Right lung (tissue), 5 donors: ENCODE data around the gene PAK1. TPM values are rescaled to one million over a fixed set of nuclear protein-coding genes. Genes with fewer than 3 reads are reported as not detected.

Experiments used
- DNase-seq, 2 donors: peaks; one replicate each; pipeline ENCODE4 v3.0.0-alpha.2; 2013
- polyA plus RNA-seq, 5 donors: library from polyadenylated mRNA; unstranded; fragments of 120-200 nt; gene quantifications; one replicate each; pipeline versions ENCODE4 v1.2.1 to v1.2.3, GENCODE V29; 2013; ENCODE audit warnings: inconsistent platforms in 1 of 5, low replicate concordance in 1 of 5; ENCODE audit not compliant: insufficient read length in 5 of 5, insufficient read depth in 1 of 5

Gene PAK1
- polyA plus RNA-seq, 5 donors, result 45.9 to 66.2 (median 57.3) TPM

DNA sequence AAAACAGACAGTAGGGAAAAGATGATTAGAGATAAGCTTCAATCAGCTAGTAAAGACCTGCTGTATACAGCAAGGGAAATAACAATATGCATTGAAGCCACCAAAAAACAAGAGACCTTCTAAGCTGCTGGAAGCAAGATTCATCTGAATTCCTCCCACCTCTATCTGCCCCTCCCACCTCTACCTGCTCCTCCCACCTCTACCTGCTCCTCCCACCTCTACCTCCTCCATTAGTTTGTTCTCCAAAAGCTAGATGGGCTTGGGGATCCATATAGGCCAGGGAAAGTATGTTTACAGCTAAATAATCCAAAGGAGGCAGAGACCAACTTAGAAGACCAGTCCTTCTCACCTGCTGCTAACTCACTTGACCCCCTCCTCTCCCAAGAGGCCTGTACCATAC is 33.2 kb downstream of the PAK1 start:
- DNase-seq, result no peak

DNA sequence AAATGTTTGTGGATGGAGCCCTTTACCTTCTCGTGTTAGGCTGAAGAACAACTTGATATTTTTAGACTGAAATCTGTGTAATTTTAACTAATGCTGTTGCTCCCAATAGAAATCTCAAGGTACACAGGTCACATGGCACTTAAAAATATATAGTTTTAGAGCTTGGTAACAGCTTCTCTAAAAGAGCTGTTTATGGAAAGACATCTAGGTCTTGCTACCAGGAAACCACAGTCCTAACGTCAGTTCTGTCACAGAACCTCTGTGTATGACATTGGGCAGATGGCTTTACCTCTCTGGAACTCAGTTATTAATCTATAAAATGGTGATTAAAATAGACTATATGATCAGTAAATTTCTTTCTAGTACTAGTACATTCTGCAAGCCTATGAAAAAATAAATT is 35.4 kb downstream of the PAK1 start:
- no peak for DNase-seq

DNA sequence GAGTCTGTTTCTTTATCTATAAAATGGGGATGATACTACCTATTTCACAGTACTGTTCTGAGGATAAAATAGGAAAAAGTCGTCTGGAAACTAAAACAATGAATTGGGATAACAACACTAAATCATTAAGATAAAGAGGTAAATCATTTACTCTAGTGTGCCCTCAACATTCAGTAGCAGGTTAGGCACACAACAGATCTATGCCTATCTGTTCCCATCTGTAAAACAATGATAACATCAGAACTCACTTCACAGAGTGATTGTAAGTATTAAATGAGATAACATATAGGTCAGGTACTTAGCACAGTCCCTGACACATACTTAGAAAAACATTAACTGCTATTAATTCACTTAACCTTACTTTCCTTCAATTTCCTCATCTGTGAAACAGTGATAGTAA is 36.9 kb downstream of the PAK1 start:
- no peak for DNase-seq

DNA sequence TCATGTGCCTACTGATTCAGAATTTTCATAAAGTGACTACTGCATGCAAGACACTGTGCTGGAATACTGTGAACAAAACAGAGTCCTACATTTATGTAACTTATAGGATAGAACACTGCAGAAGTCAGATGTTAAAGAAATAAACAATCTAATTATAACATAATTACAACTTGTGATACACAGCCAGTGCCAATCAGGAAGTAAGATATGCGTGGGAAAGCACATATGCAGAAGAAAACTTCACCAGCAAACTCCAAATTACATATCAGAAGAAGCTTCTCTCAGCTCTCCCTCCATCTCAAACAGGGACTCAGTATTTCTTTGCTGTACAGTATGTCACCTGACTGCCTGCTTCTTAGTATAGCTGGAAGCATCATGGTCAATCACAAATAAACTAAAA is 37.4 kb downstream of the PAK1 start:
- DNase-seq, result no peak

DNA sequence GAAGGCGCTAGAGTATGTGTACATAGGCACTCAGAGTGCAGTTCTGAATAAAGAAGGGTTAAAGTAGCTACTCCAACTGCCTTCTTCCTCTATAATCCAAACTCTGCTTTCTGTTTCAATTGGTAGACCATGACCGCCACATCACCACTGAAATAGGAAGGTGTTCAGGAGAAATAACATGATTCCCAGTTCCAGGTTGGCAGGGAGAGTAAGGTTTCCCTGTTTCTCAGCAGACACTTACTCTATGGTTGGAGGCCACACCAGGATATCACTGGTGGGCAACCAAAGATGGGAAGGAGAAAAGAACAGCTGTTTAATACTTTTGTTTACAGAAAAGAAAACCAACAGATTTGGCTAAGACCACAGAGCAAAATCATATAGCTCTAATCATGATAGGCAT is 37.9 kb downstream of the PAK1 start:
- DNase-seq, result no peak

DNA sequence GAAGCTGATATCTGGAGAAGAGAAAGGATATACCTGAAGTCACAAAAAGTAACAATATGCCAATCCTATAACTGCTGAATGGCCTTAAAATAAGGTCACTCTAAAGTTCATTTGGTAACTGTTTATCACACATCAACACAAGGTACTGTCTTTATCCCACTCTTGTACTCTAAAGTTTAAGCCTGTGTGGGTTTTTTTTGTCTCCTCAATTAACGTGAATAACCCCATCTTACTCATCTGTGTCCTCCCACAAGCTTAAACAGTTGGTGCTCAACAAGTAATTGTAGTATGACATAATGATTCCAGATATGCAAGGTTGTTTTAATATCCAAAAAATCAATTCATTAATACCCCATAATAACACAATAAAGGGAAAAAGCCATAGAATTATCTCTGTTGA is 42.1 kb downstream of the PAK1 start:
- no peak for DNase-seq

DNA sequence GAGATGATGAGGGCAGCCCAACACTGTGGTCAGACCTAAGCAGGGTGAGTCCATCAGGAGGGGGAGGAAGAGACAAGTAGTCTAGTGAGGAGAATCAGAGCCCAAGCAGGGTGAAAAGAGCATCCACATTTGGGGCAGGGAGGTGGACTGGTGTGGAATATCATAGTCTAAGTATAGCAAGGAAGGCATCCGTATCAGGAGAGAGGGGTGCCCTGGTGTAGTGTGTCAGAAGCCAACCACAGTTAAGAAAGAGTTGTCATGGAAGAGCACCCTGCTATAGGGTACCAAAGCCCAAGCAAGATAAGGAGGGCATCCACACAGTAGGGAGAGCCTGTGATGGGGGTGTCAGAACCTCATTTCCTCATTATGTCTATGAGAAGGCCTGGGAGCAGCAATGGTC is 45.3 kb downstream of the PAK1 start:
- DNase-seq, result no peak

DNA sequence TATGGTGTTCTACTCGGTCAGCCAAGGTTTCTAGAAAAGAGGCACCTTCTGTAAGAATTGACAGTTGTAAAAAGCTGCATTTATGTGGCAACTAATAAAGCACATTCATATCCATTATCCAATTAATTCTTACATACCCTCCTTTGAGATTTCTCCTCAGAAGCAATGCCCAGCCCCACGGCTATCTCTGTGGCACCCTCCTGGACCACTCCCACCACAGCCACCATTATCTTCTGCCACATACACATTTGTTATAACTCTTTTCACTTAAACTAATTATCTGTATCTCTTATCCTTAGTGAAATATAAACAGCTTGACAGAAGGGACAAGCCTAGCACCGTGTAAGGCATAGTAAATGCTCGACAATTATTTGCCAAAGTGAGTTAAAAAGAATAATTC is 48.5 kb downstream of the PAK1 start:
- no peak for DNase-seq

DNA sequence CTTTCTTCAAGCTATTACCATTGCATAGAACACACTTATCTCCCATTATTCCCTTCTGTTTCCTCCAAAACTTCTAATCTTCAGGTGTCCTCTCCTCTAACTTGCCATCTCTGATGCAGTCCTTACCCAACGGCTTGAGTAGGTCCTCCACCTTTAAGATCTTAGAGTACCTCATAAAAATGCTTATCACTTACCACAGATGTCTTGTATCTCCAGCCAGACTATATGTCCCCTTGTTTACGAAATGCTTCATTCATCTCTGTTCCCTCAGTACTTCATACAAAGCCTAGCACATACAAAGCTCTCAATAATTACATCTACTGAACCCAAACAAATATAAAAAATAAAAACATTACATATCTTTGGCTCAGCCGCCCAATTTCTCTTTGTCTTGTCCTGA is 49.2 kb downstream of the PAK1 start:
- no peak for DNase-seq

DNA sequence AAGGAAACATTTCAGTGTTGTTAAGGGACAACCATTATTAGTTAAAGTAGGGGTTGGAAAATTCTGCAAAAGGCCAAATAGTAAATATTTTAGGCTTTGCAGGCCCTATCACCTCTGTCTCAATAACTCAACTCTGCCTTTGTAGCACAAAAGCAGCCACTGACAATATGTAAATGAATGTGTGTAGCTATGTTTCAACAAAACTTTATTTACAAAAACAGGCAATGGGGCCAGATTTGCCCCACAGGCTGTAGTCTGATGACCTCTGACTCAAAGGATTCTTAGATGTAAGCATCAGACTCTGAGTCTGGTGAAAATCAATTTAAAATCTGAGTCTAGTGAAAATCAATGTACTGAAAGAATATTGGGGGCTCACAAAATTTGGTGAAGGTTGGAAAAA is 50.3 kb downstream of the PAK1 start:
- no peak for DNase-seq

DNA sequence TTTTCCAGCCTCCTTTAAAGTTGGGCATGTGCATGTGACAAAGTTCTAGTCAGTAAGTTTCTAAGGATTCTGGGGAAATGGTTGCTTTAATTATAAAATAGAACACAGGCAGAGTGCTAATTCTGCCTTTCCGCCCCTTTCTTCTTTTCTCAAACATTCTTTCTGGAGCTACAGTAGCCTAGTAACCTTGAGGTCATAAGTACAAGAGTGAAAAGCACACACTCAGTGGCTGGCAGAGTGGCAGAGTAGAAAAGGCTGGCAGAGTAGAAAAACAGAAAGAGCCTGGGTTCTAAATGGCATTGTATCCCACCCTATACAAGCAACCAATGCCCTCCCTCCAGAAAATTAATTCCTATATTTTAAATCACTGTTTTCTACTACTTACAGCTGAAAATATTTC is 51.2 kb downstream of the PAK1 start:
- DNase-seq, result no peak

DNA sequence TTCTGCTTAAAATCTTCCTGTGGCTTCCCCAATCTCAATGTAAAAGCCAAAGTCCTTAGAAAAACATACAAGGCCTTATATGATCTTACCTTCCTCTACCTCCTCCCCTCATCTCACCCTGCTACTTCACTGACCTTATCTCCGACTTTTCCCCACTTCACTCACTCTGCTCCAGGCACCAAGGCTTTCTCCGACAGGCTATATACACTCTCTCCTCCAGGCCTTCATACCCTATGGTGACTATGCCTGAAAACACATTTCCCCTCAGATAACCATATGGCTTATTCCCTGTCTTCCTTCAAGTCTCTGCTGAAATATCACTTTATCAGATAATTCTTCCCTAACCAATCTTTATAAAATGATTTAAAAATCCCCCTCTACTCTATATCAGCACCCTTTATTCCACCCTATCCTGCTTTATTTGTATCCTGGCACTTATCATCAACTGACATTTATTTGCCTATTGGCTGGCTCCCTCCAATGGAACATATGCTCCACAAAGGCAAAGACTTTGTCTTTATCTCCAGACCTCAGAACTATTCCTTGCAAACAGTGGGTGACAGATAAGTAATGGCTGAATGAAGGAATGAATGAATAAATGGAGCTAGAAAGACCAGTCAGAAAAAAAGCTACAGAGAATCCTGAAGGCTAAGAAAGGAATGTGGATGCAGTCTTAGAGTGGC is 52.7 kb downstream of the PAK1 start:
- DNase-seq, result no peak

DNA sequence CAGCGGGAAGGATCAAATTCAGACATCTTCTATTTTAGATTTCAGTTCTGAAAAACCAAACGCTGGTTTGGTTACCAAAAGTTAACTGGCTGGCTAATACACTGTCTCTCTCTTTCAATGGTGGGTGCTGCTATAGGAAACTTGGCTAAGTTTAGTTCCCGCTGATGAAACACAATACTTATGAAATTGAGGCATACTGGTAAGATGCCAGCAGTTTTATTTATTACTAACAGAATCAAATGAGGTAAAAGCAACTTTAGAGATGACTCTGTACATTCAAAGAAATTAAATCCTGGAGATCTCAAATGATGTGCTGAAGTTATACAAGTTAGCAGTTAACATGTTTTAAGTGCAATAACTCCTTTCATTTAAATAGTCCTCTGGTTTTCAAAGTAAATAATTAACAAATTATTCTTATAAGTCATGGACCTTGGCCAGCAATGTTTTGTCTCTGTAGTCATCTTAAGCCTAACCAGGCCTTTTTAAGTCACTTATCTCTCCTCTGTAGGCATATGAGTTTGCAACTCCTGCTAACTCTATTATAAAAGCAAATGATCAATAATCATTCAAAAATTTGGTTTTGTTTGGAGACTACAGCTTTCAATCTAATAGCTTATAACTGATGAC is 54.8 kb downstream of the PAK1 start:
- DNase-seq, result no peak

DNA sequence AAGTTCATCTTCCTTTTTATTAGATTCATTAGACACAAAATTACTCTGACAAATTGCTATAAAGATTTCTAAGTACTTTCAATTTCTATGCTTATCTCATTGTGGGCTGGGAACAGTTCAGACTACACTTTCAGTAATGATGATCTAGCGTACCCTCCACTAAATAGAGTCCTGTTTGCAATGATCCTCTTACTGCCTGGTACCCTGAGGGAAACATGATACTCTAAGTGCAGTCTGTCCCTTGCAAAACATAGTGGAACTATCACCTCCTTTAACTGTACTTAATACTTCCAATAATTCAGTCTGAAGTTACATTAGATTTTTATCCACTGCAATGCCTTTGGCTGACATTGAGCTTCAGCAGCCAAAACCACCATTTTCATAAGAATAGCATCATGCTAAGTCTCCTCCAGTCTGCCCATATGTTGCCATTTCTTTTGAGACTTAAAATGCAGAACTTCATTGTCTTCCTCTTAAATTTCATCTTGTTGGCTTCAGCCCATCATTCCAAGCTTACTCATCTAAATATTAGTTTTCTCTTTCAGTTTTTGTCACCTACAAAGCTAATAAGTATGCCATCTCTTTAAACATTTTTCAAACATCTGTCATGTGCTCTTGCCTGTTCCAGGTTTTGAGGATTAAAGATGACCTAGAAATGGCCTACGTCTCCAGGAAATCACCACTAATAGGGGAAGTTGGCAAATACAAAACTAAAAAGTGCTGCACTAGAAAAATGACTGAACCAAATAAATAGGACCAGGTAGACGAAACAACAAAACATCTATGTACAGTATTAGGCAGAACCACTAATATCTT is 55.5 kb downstream of the PAK1 start:
- no peak for DNase-seq

DNA sequence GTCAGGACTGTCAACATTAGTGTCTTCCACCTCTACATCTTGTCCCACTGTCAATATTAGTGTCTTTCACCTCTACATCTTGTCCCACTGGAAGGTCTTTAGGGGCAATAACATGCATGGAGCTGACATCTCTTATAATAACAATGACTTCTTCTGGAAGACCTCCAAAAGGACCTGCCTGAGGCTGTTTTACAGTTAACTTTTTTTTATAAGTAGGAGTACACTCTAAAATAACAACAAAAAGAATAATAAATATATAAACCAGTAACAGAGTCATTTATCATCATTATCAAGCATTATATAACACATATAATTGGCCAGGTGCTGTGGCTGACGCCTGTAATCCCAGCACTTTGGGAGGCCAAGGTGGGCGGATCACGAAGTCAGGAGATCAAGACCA is 57.5 kb downstream of the PAK1 start:
- DNase-seq, result no peak

DNA sequence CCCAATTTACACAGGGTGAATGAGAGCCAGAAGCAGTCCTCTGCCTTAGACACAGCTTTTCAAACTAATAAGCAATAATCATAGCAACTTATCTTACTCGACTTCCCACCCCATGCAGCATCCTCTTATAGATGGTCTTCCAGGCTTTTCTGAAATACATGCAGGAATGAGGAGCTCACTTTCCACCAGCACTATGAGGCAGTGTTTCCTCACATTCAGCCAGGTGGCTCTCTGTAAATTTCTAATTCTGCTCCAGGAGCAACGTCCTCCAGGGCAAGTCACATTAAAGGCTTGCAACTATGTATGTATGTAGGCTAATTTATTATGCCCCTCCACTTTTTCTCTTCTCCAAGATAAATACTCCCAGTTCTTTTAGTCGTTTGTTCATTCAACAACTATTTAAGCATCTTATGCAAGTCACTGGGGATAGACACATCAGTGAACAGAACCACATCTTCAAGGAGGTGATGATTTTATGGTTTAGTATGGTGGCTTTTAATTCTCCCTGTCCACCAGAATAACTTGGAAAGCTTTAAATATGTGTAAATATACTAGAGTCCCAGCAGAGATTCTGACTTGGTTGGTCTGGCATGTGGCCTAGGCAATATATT is 59.9 kb downstream of the PAK1 start:
- DNase-seq, result no peak

DNA sequence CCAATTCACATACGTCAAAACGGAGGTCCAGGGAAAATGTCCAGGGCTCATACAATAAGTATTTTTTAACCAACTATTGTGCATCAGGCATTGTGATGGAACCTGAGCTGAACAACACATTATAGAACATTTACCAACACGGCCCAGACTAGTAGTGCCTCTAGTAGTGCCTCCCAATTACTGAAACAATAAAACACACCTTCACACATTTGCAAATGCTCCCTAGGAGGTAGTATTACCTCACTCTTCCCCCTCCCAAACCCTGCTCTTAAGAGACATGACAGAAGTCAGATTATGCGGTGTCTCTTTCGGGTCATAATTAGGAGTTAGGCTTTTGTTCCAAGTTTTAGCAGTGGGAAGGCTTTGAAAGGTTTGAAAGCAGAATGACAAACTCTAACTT is 61.1 kb downstream of the PAK1 start:
- no peak for DNase-seq

DNA sequence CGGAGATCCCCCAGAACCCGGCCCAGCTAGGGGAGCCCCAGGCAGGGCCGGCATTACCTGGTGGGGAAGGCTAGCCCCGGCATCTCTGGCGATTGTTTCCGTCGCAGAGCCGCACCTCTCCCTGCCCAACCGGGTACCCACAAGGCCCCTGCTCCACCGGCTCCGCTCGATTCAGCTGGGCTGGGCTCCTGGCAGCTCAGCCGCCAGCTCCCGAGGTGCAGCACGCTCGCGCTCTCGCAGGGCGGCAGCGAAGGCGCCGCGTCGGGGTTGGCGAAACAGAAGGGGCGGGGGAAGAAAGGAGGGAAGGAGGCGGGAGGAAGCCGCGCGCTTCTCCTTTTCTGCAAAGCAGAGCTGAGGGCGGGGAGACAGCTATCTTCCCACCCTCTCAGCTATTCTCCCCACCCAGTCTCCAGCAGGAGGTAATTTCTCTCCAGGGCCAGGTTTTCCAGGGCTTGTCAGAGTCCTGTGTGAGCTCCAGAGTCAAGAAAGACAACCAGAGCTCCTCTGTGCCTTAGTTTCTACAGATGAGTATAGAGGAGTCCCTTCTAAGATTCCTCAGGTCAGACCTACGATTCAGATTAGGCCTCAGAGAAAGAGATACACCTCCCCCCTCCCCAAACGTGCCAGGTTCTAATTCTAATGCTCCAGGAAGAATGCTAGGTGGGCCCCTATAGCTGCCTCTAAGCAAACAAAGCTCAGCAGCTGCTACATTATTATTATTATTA is 62.0 kb downstream of the PAK1 start:
- DNase-seq, result peak; percentile 80 to 83

DNA sequence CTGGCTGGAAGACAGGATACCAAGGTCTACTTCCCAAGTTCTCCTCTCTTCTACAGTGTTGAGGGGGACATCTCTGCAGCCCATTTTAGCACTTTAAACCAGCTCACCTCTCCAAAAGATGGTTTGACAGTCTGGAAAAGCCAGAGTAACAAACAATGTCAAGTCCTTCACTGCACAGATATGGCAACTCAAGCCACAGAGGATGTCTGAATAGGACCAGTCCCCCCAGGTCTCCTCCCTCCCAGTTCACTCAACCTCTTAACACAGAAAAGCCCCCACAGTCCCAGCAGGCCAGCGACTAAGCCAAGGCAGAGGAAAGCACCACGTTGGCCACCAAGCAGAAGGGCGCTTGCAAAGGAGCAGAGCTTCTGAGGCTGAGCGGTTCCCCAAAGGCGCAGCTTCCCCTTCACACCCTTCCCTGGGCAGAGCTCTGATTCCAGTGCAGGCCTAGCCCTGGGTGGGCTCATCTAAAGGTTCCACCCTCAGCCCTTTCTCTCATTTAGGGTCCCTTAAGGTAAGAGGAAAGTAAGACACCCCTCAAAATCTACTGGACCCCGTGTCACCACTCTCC is 62.7 kb downstream of the PAK1 start:
- DNase-seq, result peak in 1 of 2 donors; percentile 16

DNA sequence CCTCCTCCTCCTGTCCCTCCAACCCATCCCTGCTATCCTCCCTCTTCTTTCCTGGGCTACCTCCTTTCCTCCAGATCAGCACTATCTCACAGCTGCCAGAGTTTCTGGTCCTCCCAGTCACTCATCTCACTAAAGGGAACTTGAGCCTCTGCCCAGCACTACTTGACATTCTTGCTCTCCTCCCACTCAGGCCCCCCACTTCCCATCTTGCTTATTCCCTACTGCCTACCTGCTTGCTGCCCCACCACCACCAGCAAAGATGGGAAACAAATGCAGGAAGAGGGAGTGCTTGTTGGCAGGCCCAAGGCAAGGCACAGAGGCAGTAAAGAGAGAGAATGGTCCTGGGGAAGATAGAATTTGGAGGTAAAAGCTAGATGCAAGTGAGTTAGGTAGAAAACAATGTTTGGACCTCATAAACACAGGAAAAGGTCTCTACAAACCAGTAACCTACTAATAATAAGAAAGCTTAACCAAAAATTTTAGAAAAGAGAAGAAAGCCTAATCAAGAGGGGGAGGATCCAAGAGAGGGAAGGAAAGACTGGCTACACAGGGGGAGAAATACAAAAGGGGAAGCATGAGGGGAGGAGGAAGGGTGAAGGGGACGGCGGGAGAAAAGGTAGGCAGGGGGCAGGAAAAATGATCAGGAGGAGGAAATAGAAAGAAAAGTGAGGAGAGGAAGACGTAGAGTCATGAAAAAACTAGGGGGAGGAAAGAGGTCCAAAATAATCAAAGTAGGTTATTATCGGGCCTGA is 63.6 kb downstream of the PAK1 start:
- no peak for DNase-seq

DNA sequence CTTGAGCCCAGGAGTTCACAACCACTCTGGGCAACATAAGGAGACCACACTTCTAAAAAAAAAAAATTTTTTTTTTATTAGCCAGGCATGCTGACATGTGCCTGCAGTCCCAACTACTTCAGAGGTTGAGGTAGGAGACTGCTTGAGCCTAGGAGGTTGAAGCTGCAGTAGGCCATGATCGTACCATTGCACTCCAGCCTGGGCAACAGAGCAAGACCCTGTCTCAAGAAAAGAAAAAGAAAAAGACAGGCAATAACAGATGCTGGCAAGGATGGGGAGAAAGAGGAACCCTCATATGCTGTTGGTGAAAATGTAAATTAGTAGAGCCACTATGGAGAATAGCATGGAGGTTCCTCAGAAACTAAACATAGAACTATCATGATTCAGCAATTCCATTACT is 64.8 kb downstream of the PAK1 start:
- no peak for DNase-seq
